H1 (cell line): ENCODE data around the gene TRAPPC13. TPM values are rescaled to one million over a fixed set of nuclear protein-coding genes. Genes with fewer than 3 reads are reported as not detected.

Experiments used
- CTCF ChIA-PET: fragments of 300-600 bp; sonication (Branson Sonifier 250); formaldehyde crosslinking; loops from one replicate; lab custom pipeline; 2021; ENCODE audit not compliant: partially characterized antibody; lab: Charles Lee
- POLR2A ChIA-PET: fragments of 300-600 bp; sonication (Branson Sonifier 250); formaldehyde crosslinking; loops from one replicate; lab custom pipeline; 2021; ENCODE audit warnings: inconsistent platforms; ENCODE audit not compliant: partially characterized antibody; lab: Charles Lee
- DNase-seq, 2 experiments: peaks; one replicate each; pipeline versions ENCODE4 v3.0.0 to v3.0.0-alpha.2; 2010 to 2022; ENCODE audit warnings: low spot score in 2 of 2, low read depth in 1 of 2, mixed read lengths in 1 of 2
- FAIRE-seq: peaks from 2 replicates; lab custom pipeline; 2011; peaks lifted over from hg19 to GRCh38; lab: Jason Lieb, UNC
- H2AFZ ChIP-seq: 2 replicates; pipeline ENCODE4 v1.8.1; 2012; ENCODE audit warnings: low read length, inconsistent platforms
- H2AK5ac ChIP-seq: 2 replicates; pipeline ENCODE4 v1.6.1; 2013; ENCODE audit warnings: low read depth, low read length
- H2BK120ac ChIP-seq: replicated peaks from 2 replicates; pipeline ENCODE3; 2013; ENCODE audit warnings: low read depth, low read length, inconsistent platforms
- H2BK12ac ChIP-seq: 2 replicates; pipeline ENCODE4 v1.6.1; 2013; ENCODE audit warnings: low read depth, low read length
- H2BK15ac ChIP-seq: 2 replicates; pipeline ENCODE4 v1.6.1; 2013; ENCODE audit warnings: low read length
- H2BK20ac ChIP-seq: 2 replicates; pipeline ENCODE4 v1.6.1; 2013; ENCODE audit warnings: low read length
- H2BK5ac ChIP-seq: 2 replicates; pipeline ENCODE4 v1.6.1; 2013; ENCODE audit warnings: low read depth, low read length
- H3K14ac ChIP-seq: 2 replicates; pipeline ENCODE4 v1.6.1; 2013; ENCODE audit warnings: inconsistent platforms; ENCODE audit not compliant: insufficient read length
- H3K18ac ChIP-seq: 2 replicates; pipeline ENCODE4 v1.6.1; 2013; ENCODE audit warnings: low read length; ENCODE audit errors: extremely low read depth
- H3K23ac ChIP-seq: 2 replicates; pipeline ENCODE4 v1.6.1; 2013; ENCODE audit warnings: inconsistent platforms; ENCODE audit not compliant: insufficient read length
- H3K23me2 ChIP-seq: 2 replicates; pipeline ENCODE4 v1.6.1; 2013; ENCODE audit warnings: low read depth, low read length
- H3K27ac ChIP-seq: 2 replicates; pipeline ENCODE4 v1.6.1; 2011; ENCODE audit warnings: low read depth, low read length, inconsistent platforms
- H3K27me3 ChIP-seq, 4 experiments: replicated peaks in 1 of 4; 1 replicate in 1 of 4; 2 replicates in 3 of 4; pipeline versions ENCODE4 v1.6.1 to v1.8.1; 2011 to 2013; ENCODE audit warnings: low read length in 3 of 4, mild to moderate bottlenecking in 3 of 4, inconsistent platforms in 2 of 4, mixed read lengths in 2 of 4, moderate library complexity in 1 of 4; ENCODE audit not compliant: control insufficient read depth in 3 of 4, insufficient read depth in 3 of 4; ENCODE audit errors: extremely low read depth in 1 of 4
- H3K36me3 ChIP-seq, 4 experiments: 2 replicates each; pipeline versions ENCODE4 v1.6.1 to v1.8.1; 2011 to 2013; ENCODE audit warnings: mild to moderate bottlenecking in 4 of 4, low read length in 3 of 4, moderate library complexity in 2 of 4, control low read depth in 1 of 4, inconsistent platforms in 1 of 4; ENCODE audit not compliant: insufficient read depth in 4 of 4, control insufficient read depth in 2 of 4
- H3K4ac ChIP-seq: replicated peaks from 2 replicates; pipeline ENCODE3; 2013; ENCODE audit warnings: low read length, low read depth, mixed read lengths, inconsistent platforms; ENCODE audit not compliant: insufficient read length
- H3K4me1 ChIP-seq, 4 experiments: replicated peaks in 1 of 4; 1 replicate in 1 of 4; 2 replicates in 3 of 4; pipeline versions ENCODE4 v1.6.1 to v1.8.1; 2011 to 2013; ENCODE audit warnings: low read length in 3 of 4, inconsistent platforms in 2 of 4, mixed read lengths in 1 of 4; ENCODE audit not compliant: insufficient read depth in 4 of 4, control insufficient read depth in 3 of 4
- H3K4me2 ChIP-seq, 2 experiments: 2 replicates each; pipeline versions ENCODE4 v1.6.1 to v1.8.1; 2011 to 2013; ENCODE audit warnings: low read depth in 2 of 2, low read length in 2 of 2, control low read depth in 1 of 2, inconsistent platforms in 1 of 2, mild to moderate bottlenecking in 1 of 2; ENCODE audit not compliant: insufficient read depth in 1 of 2
- H3K4me3 ChIP-seq, 4 experiments: fragments of 200-600, 300-600 bp in 1 of 4; sonication (generic), shearing (Covaris generic), sonication (Bioruptor Twin) in 1 of 4; 2 replicates each; pipeline versions ENCODE4 v1.5.1 to v1.8.1; 2011 to 2016; ENCODE audit warnings: low read length in 4 of 4, low read depth in 3 of 4, control low read depth in 2 of 4, inconsistent platforms in 2 of 4, mild to moderate bottlenecking in 2 of 4, mixed read lengths in 1 of 4, moderate library complexity in 1 of 4; ENCODE audit not compliant: insufficient read depth in 2 of 4; ENCODE audit errors: extremely low read depth in 1 of 4
- H3K56ac ChIP-seq: replicated peaks from 2 replicates; pipeline ENCODE3; 2013; ENCODE audit warnings: low read depth, mild to moderate bottlenecking, mixed read lengths, low read length, inconsistent platforms; ENCODE audit not compliant: insufficient read length
- H3K79me1 ChIP-seq: 2 replicates; pipeline ENCODE4 v1.6.1; 2013; ENCODE audit warnings: low read depth, low read length, control low read depth
- H3K79me2 ChIP-seq, 2 experiments: 2 replicates each; pipeline versions ENCODE4 v1.6.1 to v1.8.1; 2012 to 2013; ENCODE audit warnings: low read length in 2 of 2, mild to moderate bottlenecking in 2 of 2, inconsistent platforms in 1 of 2; ENCODE audit not compliant: insufficient read depth in 2 of 2, control insufficient read depth in 1 of 2
- H3K9ac ChIP-seq, 4 experiments: replicated peaks in 1 of 4; 1 replicate in 1 of 4; 2 replicates in 3 of 4; pipeline versions ENCODE4 v1.6.1 to v1.8.1; 2011 to 2013; ENCODE audit warnings: low read depth in 3 of 4, low read length in 3 of 4, control low read depth in 2 of 4, mild to moderate bottlenecking in 2 of 4, moderate library complexity in 2 of 4, inconsistent platforms in 1 of 4; ENCODE audit errors: extremely low read depth in 1 of 4
- H3K9me3 ChIP-seq, 2 experiments: 2 replicates each; pipeline versions ENCODE4 v1.6.1 to v1.8.1; 2012 to 2013; ENCODE audit warnings: mild to moderate bottlenecking in 2 of 2, moderate library complexity in 2 of 2, control low read depth in 1 of 2, inconsistent platforms in 1 of 2, low read depth in 1 of 2, low read length in 1 of 2, mixed read lengths in 1 of 2; ENCODE audit not compliant: insufficient read depth in 2 of 2
- H4K20me1 ChIP-seq, 2 experiments: replicated peaks in 1 of 2; 2 replicates each; pipeline versions ENCODE3 to v1.8.1; 2011 to 2013; ENCODE audit warnings: inconsistent platforms in 2 of 2, low read length in 2 of 2, mild to moderate bottlenecking in 1 of 2; ENCODE audit not compliant: insufficient read depth in 2 of 2, control insufficient read depth in 1 of 2
- H4K5ac ChIP-seq: 2 replicates; pipeline ENCODE4 v1.6.1; 2013; ENCODE audit warnings: low read length, low read depth, mixed read lengths, inconsistent platforms; ENCODE audit not compliant: insufficient read length
- H4K8ac ChIP-seq: 2 replicates; pipeline ENCODE4 v1.8.0; 2013; ENCODE audit warnings: mild to moderate bottlenecking, moderate library complexity, low read length, inconsistent platforms; ENCODE audit not compliant: insufficient read depth; ENCODE audit errors: extremely low read depth
- H4K91ac ChIP-seq: replicated peaks from 2 replicates; pipeline ENCODE3; 2013; ENCODE audit warnings: low read length, mixed read lengths, inconsistent platforms; ENCODE audit not compliant: insufficient read length
- NANOG ChIP-seq: IDR thresholded peaks from 2 replicates; pipeline ENCODE4 v1.6.1; 2011; ENCODE audit warnings: low read length, low read depth, mild to moderate bottlenecking, inconsistent platforms; ENCODE audit not compliant: insufficient read depth, poor library complexity, severe bottlenecking
- WGBS, 2 experiments: shearing (Covaris generic) in 1 of 2; methylation state at CpG; one replicate each; pipeline versions ENCODE4 v1.1.6 to v1.1.7; 2013 to 2015; ENCODE audit warnings: low lambda C conversion rate in 2 of 2, mixed read lengths in 2 of 2, inconsistent platforms in 1 of 2, low coverage in 1 of 2, missing lambda C conversion rate in 1 of 2; ENCODE audit not compliant: insufficient replicate concordance in 2 of 2, insufficient coverage in 1 of 2, insufficient read length in 1 of 2; ENCODE audit errors: extremely low coverage in 1 of 2, missing lambda C conversion rate in 1 of 2; 5-methylcytosine and 5-hydroxymethylcytosine counted together
- polyA plus RNA-seq, 7 experiments: library from polyadenylated mRNA; depleted of rRNA in 3 of 7; stranded (reverse) in 5 of 7; unstranded in 2 of 7; fragments of >200 nt in 5 of 7; fragments of 200-250 nt in 2 of 7; gene quantifications; 1 replicate in 5 of 7; 2 replicates in 1 of 7; 4 replicates in 1 of 7; pipeline versions ENCODE4 v1.2.1 to v1.2.3, GENCODE V29; 2011 to 2013; ENCODE audit warnings: missing spikeins in 2 of 7, mixed read lengths in 2 of 7
- total RNA-seq: library from RNA; stranded (reverse); fragmentation: NEBNext Ultra II Directional; extraction: Animal tissue kit (Norgen Biotek cat#: 25700); gene quantifications from 2 replicates; pipeline ENCODE4 v1.2.1, GENCODE V29; 2021

Gene TRAPPC13
- total and polyA plus RNA-seq, 2 of the 8 experiments (the other 6 are each of a cell fraction or from before 2014, with no cell fraction given): 6.3 to 16.8 TPM

GRCh38 chr5:65699338-65699737 is 74.5 kb downstream of the TRAPPC13 start:
- H3K18ac ChIP-seq: no peak overlapping the region
- H3K79me2 ChIP-seq: no peaks in the 10 kb centered on the region
- no peak for DNase-seq
- no peak overlapping the region for H3K56ac ChIP-seq
- no peak overlapping the region for H3K4ac ChIP-seq
- POLR2A ChIA-PET: no interaction called here
- no peaks in the 10 kb centered on the region for H3K23me2 ChIP-seq
- no peak overlapping the region for H2BK12ac ChIP-seq
- H2AK5ac ChIP-seq: no peak overlapping the region
- no peak overlapping the region for H3K4me3 ChIP-seq
- H3K9me3 ChIP-seq: no peaks in the 10 kb centered on the region
- H2BK120ac ChIP-seq: no peak overlapping the region
- no peak overlapping the region for H4K5ac ChIP-seq
- no peak overlapping the region for H4K8ac ChIP-seq
- CTCF ChIA-PET: no interaction called here
- H2BK20ac ChIP-seq: no peak overlapping the region
- H2BK15ac ChIP-seq: no peak overlapping the region
- no peak overlapping the region for H3K4me2 ChIP-seq
- H3K27ac ChIP-seq: no peak overlapping the region
- no peak overlapping the region for H3K14ac ChIP-seq
- no peak for TF ChIP-seq NANOG
- H3K9ac ChIP-seq: no peak overlapping the region
- H3K27me3 ChIP-seq: no peaks in the 10 kb centered on the region
- peaks cover 0 to 7% (median 1%) of the 10 kb centered on the region in 4 experiments; a peak in 2 of 8 replicates for H3K36me3 ChIP-seq
- no peak overlapping the region for H2AFZ ChIP-seq
- H2BK5ac ChIP-seq: no peak overlapping the region
- no peak for FAIRE-seq
- peaks cover 0 to 7% (median 2%) of the 10 kb centered on the region in 4 experiments; a peak in 2 of 7 replicates for H3K4me1 ChIP-seq
- no peaks in the 10 kb centered on the region for H4K20me1 ChIP-seq
- H4K91ac ChIP-seq: no peak overlapping the region
- no peaks in the 10 kb centered on the region for H3K79me1 ChIP-seq
- 97% methylated on average over 4 of the region's 4 CpGs; no CpG with 5 or more reads in 1 of the 2 experiments for WGBS, 2 experiments
- H3K23ac ChIP-seq: no peak overlapping the region
